HepG2 (cell line): ENCODE results near the gene CLTCL1. TPM values are rescaled to one million over a fixed set of nuclear protein-coding genes. Genes with fewer than 3 reads are reported as not detected.

Experiments
- ARID5B ChIP-seq: IDR thresholded peaks from 2 replicates; pipeline ENCODE4 v1.4.0; 2020; ENCODE audit warnings: mild to moderate bottlenecking, missing genetic modification reagents
- CEBPZ ChIP-seq: IDR thresholded peaks from 2 replicates; pipeline ENCODE4 v1.6.1; 2012; ENCODE audit warnings: low read length, improper control_type of control experiment
- FOXC1 ChIP-seq: sonication (generic); formaldehyde crosslinking; IDR thresholded peaks from 2 replicates; pipeline ENCODE4 v1.8.0; 2022; ENCODE audit warnings: mild to moderate bottlenecking, missing genetic modification reagents, borderline replicate concordance
- FOXK1 ChIP-seq: sonication (generic); formaldehyde crosslinking; IDR thresholded peaks from 2 replicates; pipeline ENCODE4 v1.4.0; 2020; ENCODE audit warnings: low read depth, missing genetic modification reagents, borderline replicate concordance
- HBP1 ChIP-seq: IDR thresholded peaks from 2 replicates; pipeline ENCODE4 v1.6.1; 2016; ENCODE audit warnings: low read depth, control low read depth
- KLF15 ChIP-seq: sonication (generic); formaldehyde crosslinking; IDR thresholded peaks from 2 replicates; pipeline ENCODE4 v1.8.1; 2023; ENCODE audit warnings: borderline replicate concordance, mild to moderate bottlenecking, inconsistent platforms, missing genetic modification reagents, mixed read lengths
- PAF1 ChIP-seq: IDR thresholded peaks from 2 replicates; pipeline ENCODE4 v1.6.1; 2016; ENCODE audit warnings: missing genetic modification reagents, missing compliant biosample characterization
- PCBP1 ChIP-seq: fragments of 200-400 bp; formaldehyde crosslinking; IDR thresholded peaks from 2 replicates; pipeline ENCODE4 v1.6.1; 2017; ENCODE audit warnings: mild to moderate bottlenecking, low read depth, low read length, borderline replicate concordance
- PREB ChIP-seq: sonication (generic); formaldehyde crosslinking; IDR thresholded peaks from 2 replicates; pipeline ENCODE4 v1.4.0; 2020; ENCODE audit warnings: missing genetic modification reagents
- STAG1 ChIP-seq: sonication (generic); formaldehyde crosslinking; IDR thresholded peaks from 2 replicates; pipeline ENCODE4 v1.4.0; 2020; ENCODE audit warnings: missing genetic modification reagents
- TAF1 ChIP-seq: sonication (generic); formaldehyde crosslinking; IDR thresholded peaks from 2 replicates; pipeline ENCODE4 v1.4.0; 2020; ENCODE audit warnings: missing genetic modification reagents
- THRA ChIP-seq: sonication (generic); formaldehyde crosslinking; IDR thresholded peaks from 2 replicates; pipeline ENCODE4 v1.4.0; 2020; ENCODE audit warnings: missing genetic modification reagents, borderline replicate concordance
- ZNF20 ChIP-seq: sonication (generic); formaldehyde crosslinking; IDR thresholded peaks from 2 replicates; pipeline ENCODE4 v1.4.0; 2020; ENCODE audit warnings: mild to moderate bottlenecking, moderate library complexity, missing genetic modification reagents
- ZNF296 ChIP-seq: sonication (generic); formaldehyde crosslinking; conservative IDR thresholded peaks from 2 replicates; pipeline ENCODE4 v1.5.0; 2020; ENCODE audit warnings: mild to moderate bottlenecking, missing genetic modification reagents
- ZNF441 ChIP-seq: sonication (generic); formaldehyde crosslinking; IDR thresholded peaks from 2 replicates; pipeline ENCODE4 v1.7.0; 2021; ENCODE audit warnings: missing genetic modification reagents, borderline replicate concordance
- ZNF746 ChIP-seq: sonication (generic); formaldehyde crosslinking; IDR thresholded peaks from 2 replicates; pipeline ENCODE4 v1.8.0; 2022; ENCODE audit warnings: mild to moderate bottlenecking, missing genetic modification reagents
- ZNF788 ChIP-seq: sonication (generic); formaldehyde crosslinking; IDR thresholded peaks from 2 replicates; pipeline ENCODE4 v1.5.0; 2020; ENCODE audit warnings: mild to moderate bottlenecking, missing genetic modification reagents, borderline replicate concordance
- ZNF891 ChIP-seq: sonication (generic); formaldehyde crosslinking; IDR thresholded peaks from 2 replicates; pipeline ENCODE4 v1.5.0; 2020; ENCODE audit warnings: mild to moderate bottlenecking, missing genetic modification reagents
- ZSCAN20 ChIP-seq: sonication (generic); formaldehyde crosslinking; IDR thresholded peaks from 2 replicates; pipeline ENCODE4 v1.4.0; 2020; ENCODE audit warnings: missing genetic modification reagents, mild to moderate bottlenecking, borderline replicate concordance
- polyA plus RNA-seq, 8 experiments: library from polyadenylated mRNA; depleted of rRNA in 3 of 8; stranded (reverse) in 7 of 8; unstranded in 1 of 8; fragments of >200 nt; fragmentation: Illumina TruSeq in 4 of 8; extraction: Trizol in 4 of 8; gene quantifications; 2 replicates each; pipeline versions ENCODE4 v1.2.1 to v1.2.3, GENCODE V29; 2011 to 2016; ENCODE audit warnings: low read depth in 4 of 8, missing spikeins in 1 of 8, mixed read lengths in 1 of 8; ENCODE audit not compliant: insufficient read depth in 1 of 8
- total RNA-seq, 5 experiments: library from RNA; depleted of rRNA; stranded (reverse); fragments of >200 nt; fragmentation: Illumina TruSeq; extraction: Trizol; gene quantifications; 2 replicates each; pipeline ENCODE4 v1.2.3, GENCODE V29; 2016; ENCODE audit warnings: low read depth in 1 of 5

The CLTCL1 gene
- total and polyA plus RNA-seq, 2 of the 13 experiments (the other 11 are each of a cell fraction or from before 2014, with no cell fraction given): 8.1 to 10.9 TPM

GRCh38 chr22:19179497-19180048 lies 111.9 kb downstream of the CLTCL1 start (continued):
- TF ChIP-seq CEBPZ (no peak), ZNF746 (CRISPR knock-in tag) (no peak), ZNF20 (CRISPR knock-in tag) (no peak), PREB (CRISPR knock-in tag) (no peak), THRA (CRISPR knock-in tag) (no peak), FOXC1 (no peak), FOXK1 (CRISPR knock-in tag) (peak; percentile 31; the same call in 1 of the 2 replicates), ARID5B (CRISPR knock-in tag) (no peak), STAG1 (CRISPR knock-in tag) (peak; percentile 63), TAF1 (no peak), PCBP1 (no peak), KLF15 (CRISPR knock-in tag) (no peak), ZNF441 (CRISPR knock-in tag) (no peak), PAF1 (CRISPR knock-in tag) (no peak), HBP1 (CRISPR knock-in tag) (no peak), ZNF788 (CRISPR knock-in tag) (no peak), ZNF891 (CRISPR knock-in tag) (no peak), ZSCAN20 (no peak), ZNF296 (CRISPR knock-in tag) (no peak)
